Measurements from ENCODE around the gene PWWP2A.

GRCh38 chr5:160167624-160168165 lies 48.4 kb upstream of the PWWP2A start:
- no peak for TF ChIP-seq CTCF (IDR thresholded peaks at IDR 0.05; ENCODE audit: borderline replicate concordance, extremely low read depth, low read length, poor library complexity, severe bottlenecking)
- TF ChIP-seq EZH2 (IDR thresholded peaks at IDR 0.05; ENCODE audit: borderline replicate concordance, low read depth, low read length, severe bottlenecking) = no peak
